GM19035 (cell line): ENCODE results near the gene PRMT3.
"Not testable (repeated sequence)": the region's sequence is repeated elsewhere in the genome, so short reads cannot be mapped to it uniquely, and the experiment has no call there.

Source experiments
- ATAC-seq: cut with Tn5 transposase; IDR thresholded peaks from one replicate; pipeline ENCODE4 v1.9.1; 2021; ENCODE audit not compliant: unreplicated experiment

The PRMT3 gene

DNA sequence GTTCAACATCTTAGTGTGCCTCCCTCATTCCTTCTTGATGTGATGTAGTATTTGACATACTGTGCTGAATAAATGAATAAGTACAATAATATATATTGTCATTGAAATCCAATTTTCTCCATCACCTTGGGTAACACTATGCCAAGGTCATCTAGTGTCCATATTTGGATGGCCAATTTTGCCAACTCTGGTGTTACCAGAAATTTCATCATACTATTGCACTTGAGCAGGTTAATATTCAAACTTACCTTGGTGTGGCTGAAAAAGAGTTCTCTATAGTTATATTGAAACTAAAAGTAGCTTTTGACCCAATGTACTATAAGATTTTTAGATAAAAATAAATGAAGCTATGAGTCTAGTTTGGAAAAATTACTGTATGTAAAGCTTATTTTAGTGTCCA, 113.7 kb downstream of the PRMT3 start:
- ATAC-seq = peak; percentile 69

DNA sequence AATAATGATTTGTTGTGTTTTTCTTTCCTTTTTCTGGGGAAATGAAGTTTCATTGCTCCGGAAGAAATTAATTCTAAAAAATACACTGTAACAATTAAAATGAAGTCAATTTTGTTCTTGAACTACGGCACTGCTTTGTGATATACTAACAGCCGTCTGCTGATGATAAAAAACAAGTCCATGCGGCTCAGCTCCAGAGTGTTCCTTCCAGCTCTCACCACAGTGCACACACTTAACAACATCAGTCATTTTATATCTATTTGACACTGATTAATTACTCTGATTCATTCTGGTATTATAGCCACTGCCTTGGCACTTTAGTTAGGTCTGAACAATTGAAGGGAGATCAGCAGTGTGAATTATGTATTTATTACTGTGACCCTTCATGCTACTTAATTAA, 114.5 kb downstream of the PRMT3 start:
- no peak for ATAC-seq

DNA sequence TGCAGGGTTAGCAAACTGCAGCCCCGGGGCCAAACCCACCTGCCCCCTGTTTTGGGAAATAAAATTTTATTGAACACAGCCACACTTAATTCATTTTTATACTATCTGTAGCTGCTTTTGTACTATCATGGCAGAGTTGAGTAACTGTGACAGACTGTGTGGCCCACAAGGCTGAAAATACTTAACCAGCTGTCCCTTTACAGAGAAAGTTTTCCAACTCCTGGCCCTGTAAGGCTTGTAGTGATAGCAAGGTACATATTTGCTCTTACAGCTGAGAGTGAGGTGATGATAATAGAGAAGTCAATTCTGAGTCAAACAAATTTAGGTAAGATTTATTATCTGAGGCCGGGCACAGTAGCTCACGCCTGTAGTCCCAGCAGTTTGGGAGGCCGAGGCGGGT, 124.5 kb downstream of the PRMT3 start:
- ATAC-seq = no peak

DNA sequence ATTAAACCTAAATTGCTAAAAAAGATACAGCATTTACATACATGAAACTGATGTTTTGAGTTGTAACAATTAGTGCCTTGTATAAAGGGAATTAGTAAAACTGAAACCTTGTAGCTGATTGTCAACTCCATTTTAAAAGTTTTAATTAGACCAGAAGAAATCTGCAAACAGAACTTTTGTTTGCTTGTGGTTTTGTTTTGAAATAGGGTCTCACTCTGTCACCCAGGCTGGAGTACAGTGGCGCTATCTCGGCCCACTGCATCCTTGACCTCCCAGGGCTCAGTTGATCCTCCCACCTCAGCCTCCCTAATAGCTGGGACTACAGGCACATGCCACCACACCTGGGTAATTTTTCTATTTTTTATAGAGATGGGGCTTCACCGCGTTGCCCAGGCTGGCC, 125.4 kb downstream of the PRMT3 start:
- no peak for ATAC-seq

DNA sequence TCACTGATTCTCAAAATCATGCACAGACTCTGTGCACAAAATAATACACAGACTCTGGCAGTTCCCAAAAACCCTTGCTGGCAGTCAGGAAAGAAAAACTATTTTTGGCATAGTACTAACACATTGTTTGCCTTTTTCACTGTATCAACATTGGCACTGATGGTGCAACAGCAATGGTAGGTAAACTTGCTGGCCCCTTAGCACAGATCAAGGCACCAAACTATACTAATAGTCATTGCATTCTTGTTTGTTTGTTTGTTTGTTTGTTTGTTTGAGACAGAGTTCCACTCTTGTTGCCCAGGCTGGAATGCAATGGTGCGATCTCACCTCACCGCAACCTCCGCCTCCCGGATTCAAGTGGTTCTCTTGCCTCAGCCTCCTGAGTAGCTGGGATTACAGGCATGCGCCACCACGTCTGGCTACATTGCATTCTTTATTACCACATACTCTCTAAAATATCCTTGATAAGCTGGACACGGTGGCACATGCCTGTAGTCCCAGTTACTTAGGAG, 130.9 kb downstream of the PRMT3 start:
- ATAC-seq = no peak

DNA sequence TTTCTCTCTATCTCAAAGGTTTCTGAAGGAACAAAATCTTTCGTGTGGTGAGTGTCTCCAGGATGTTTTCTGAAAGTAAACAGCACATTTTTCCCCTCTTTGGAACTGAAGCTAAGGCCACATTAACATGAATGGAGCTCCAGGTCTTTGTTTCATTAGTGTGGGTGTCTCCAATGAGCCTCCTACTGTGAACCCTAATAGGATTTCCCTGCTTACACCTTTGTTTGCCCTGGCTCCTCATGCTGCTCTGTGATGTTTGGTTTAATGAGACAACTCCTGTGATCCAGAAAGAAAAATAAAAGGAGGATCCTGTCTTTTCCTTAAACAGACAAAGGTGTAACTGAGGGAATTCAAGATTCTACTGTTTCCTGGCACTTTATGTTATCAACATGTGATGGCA, 135.0 kb downstream of the PRMT3 start:
- ATAC-seq = no peak

DNA sequence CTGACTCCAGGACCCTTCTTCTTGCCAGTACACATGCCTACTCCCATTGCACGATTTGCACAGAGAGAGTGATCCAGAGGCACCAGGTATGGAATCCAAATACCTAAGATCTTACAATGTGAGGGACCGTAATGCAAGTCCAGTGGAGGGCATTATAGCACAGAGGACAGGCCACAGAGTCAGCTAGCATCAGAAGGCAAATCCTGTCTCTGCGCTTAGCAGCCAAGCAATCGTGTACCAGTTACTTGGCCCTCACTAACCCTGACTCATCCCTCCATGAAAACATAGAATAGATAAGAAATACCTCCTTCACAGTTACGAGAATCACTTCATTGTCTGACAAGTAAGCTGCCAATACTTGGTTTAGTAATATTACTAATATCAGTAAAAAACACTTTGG, 142.2 kb downstream of the PRMT3 start:
- no peak for ATAC-seq

DNA sequence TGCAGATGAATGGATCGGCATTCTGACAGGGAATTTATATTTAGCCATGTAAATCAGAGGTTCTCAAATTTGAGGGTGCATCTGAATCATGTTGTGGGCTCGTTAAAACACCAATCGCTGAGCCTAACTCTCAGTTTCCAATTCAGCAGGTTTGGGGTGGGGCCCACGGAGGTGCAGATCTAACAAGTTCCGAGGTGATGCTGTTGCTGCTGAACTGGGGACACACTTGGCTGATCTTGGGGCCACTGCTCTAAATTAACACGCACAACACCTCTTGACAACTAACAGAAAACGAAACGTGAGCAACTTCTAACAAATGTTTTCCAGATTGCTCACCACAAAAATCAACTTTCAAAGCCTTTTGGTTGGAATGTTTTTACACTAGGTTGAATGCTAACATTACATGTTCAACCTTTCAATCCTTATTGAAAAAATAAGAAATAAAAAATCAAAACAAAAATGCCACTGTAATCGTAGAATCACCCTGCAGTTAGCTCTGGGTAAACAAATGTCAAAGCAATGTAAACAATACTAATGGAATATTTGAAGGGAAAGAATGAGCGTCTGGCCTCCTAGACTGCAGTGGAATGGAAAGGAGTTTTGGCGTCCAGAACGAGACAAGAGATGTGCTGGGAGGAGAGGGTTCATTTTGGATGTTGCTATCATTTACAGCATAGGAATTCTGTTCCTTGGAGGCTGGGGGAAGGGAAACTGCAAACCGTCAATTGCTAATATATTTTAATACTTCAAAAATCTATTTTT, 143.6 kb downstream of the PRMT3 start:
- peak; percentile 92 for ATAC-seq

DNA sequence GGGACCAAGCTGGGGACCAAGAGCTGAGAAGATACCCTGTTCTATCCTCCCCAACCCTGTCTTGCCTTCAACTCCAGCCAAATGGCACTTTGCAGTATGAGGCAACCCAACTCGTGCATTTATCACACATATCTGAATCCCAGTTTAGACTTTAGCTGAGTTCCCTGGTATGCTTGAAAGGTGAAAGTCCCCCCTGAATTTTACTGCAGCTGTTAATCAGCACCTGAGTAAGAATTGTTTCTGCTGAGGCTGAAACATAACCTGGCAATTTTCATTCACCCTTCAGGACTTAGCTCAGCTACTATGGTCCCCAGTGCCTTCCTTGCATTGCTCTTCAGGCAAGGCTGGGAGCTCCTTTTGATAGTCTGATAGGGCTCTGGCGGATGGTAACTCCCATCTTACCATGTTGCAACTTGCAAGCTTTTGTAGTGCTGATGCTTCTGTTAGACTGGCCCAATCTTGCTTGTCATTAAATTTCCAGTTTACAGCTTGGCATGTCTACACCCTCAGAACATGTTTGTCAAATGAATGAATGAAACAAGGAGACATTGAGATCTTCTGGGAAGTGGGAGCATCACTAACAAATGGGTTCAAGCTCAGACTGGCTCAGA, 147.9 kb downstream of the PRMT3 start:
- ATAC-seq = no peak

DNA sequence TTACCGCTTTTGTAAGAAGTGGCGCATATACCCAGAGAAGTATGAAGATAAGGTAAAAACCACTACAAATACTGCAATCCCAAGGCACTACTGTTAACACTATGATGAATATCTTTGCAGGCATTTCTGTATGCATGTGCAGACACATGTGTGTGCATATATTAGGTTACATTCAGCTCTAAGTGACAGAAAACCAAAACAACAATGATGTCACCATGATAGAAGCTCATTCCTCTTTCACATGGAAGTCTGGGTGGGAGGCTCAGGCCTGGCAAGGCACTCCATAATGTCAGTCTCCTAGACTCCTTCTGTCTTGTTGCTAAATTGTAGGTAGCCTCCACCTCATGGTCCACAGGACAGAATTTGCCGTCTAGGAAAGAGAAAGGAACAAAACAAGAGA, 148.8 kb downstream of the PRMT3 start:
- ATAC-seq = no peak

DNA sequence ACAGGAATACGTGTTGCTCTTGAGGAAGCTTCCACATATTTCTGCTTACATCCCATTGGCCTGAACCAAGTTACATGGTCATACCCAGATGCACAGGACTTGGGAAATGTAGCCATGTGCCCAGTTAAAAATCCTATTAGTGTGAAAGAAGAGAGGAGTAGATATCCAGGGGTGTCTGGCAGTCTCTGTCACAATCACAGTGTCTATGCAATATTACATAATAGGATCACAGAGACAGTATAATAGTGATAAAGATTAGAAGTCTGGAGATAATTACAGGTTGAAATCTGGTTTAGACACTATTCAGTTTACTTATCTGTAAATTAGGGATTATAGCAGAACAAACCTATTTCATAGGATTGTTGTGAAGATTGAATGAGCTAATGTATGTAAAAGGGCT, 149.3 kb downstream of the PRMT3 start:
- no peak for ATAC-seq

DNA sequence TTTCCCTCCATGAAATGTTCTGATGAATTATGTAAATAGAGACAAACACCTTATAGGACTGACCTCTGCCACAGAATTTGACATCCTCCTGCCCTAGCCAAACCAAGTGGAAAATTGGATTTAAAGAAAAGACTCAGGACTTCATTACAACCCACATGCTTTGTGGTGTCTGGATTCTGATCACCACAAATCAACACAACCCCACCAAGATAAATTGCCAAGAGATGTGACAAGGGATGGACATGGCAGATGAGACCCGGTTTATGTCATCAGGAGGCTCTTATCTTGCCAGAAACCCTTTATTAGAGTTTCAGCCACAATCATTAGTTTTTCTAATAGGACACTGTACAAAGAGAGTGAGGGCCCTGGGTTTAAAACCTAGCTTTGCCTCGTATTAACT, 154.0 kb downstream of the PRMT3 start:
- no peak for ATAC-seq

DNA sequence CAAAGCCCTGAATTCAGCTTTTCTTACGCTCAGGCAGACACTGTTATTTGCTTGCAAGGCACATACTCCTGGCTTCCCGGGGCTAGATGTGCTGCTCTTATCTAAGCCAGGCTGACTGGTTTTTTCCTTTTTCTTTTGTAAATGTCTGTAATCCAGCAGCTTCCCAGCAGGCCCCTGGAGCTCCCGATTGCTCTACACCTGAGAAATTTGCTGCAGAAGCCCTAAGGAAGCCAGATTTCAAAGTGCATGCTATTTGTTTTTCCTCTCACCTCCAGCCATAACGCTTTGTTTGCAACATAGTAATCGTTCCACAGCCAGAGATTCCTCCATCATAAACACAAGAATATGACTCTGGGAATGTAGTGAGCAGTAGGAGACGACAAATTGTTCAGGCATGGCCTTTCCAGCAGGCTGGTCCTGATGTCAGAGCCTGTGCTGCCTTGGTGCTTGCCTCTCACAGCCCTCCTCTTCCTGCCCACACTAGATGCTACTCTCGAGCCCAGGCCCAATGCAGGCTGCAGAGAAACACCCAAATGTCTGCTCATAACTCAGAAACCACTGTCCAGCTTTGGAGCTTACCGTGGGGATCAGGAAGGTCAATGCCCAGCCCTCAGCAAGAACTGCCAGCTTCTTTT, 157.2 kb downstream of the PRMT3 start:
- ATAC-seq = no peak

DNA sequence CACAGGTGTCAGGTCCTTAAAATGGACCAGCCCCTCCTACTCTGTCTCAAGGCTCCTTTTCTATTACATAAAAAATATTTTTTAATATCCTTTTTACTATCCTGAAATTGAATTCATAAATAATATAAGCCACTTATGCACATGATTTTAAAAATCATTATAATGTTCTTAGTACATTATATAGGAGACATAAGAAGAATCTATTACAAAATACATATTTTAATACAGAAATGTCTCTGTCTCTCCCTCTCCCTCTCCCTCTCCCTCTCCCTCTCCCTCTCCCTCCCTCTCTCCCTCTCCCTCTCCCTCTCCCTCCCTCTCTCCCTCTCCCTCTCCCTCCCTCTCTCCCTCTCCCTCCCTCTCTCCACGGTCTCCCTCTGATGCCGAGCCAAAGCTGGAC, 159.9 kb downstream of the PRMT3 start:
- no peak for ATAC-seq

DNA sequence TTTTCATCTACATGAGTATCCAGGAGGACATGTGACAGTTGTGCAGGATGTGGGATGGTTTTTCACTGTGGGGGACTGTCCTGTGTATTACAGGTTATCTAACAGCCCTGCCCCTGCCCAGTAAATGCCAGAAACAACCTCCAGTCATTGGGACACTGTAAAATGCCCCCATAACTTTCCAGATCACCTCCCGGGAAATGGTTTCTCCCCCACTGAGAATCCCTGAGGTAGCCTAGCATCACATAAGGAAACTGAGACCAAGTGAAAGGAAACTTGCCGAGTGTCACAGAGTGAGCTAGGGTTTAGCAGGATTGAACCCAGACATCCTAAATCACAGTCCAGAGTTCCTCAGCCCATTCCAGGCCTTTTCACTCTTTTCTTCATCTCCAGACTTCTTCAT, 163.6 kb downstream of the PRMT3 start:
- ATAC-seq = no peak

DNA sequence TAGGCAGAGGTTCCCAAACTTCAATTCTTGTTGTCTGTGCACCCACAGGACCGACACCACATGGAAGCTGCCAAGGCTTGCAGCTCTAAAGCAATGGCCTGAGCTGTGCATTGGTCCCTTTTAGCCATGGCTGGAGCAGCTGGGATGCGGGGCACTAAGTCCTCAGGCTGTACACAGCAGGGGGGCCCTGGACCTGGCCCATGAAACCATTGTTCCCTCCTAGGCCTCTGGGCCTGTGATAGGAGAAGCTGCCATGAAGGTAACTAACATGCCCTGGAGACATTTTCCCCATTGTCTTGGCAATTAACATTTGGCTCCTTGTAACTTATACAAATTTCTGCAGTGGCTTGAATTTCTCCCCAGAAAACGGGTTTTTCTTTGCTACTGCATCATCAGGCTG, 168.3 kb downstream of the PRMT3 start:
- no peak for ATAC-seq

DNA sequence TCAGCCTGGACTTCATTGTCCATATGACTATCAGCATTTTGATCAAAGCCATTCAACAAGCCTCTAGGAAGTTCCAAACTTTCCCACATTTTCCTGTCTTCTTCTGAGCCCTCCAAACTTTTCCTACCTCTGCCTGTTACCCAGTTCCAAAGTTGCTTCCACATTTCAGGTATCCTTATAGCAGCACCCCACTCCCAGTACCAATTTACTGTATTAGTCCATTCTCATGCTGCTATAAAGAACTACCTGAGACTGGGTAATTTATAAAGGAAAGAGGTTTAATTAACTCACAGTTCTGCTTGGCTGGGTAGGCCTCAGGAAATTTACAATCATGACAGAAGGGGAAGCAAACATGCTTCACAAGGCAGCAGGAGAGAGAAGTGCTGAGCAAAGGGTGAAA, 168.9 kb downstream of the PRMT3 start:
- not testable (repeated sequence) for ATAC-seq

DNA sequence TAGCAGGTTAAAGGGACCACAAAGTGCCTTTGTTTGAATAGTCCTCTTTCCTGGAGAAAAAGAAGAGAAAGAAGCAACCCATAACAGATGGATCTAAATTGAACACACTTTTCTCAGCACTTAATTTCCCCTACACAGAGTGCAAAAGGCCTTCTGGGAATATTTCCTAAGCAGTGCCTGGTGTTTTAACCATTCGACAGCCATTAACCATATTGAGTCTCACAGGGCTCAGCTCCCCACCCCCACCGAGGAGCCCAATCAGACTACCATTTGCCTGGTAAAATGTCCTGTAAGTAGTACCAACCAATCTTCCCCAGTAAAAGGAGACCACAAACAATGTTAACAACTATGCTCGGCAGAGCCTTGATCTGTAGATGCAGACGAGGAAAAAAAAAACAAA, 171.2 kb downstream of the PRMT3 start:
- no peak for ATAC-seq
